DMS53 treated with DMSO at 0.1 percent for 48 hours (cell line): ENCODE results near the gene PGAM1.
"Not testable (repeated sequence)": the region's sequence is repeated elsewhere in the genome, so short reads cannot be mapped to it uniquely, and the experiment has no call there.

Source experiments
- DNase-seq: peaks from one replicate; lab custom pipeline; 2025; ENCODE audit not compliant: unreplicated experiment; lab: John Stamatoyannopoulos, UW

Gene PGAM1

GRCh38 chr10:97407211-97407951 is 18.6 kb upstream of the PGAM1 start:
- DNase-seq = peak; percentile 97

GRCh38 chr10:97407952-97408248 is 18.1 kb upstream of the PGAM1 start:
- DNase-seq = no peak

GRCh38 chr10:97408496-97408992 is 17.4 kb upstream of the PGAM1 start:
- DNase-seq = no peak

GRCh38 chr10:97411406-97411805 is 14.6 kb upstream of the PGAM1 start:
- no peak for DNase-seq

GRCh38 chr10:97412891-97413304 is 13.1 kb upstream of the PGAM1 start:
- DNase-seq = no peak

- DNase-seq = no peak
Observed at GRCh38 chr10:97416565-97416964, 9.4 kb upstream of the PGAM1 start.

- not testable (repeated sequence) for DNase-seq
Observed at GRCh38 chr10:97423757-97424098, 2.3 kb upstream of the PGAM1 start.

- DNase-seq = no peak
Observed at GRCh38 chr10:97426776-97427570, 982 bp downstream of the PGAM1 start.

GRCh38 chr10:97427571-97428179 is 1.7 kb downstream of the PGAM1 start:
- peak; percentile 18 for DNase-seq

- DNase-seq = no peak
Observed at GRCh38 chr10:97428572-97428981, 2.6 kb downstream of the PGAM1 start.

- no peak for DNase-seq
Observed at GRCh38 chr10:97434055-97434454, 8.1 kb downstream of the PGAM1 start.

GRCh38 chr10:97434557-97434956 is 8.6 kb downstream of the PGAM1 start:
- DNase-seq = no peak

GRCh38 chr10:97435211-97435610 is 9.2 kb downstream of the PGAM1 start:
- DNase-seq = no peak

- no peak for DNase-seq
Observed at GRCh38 chr10:97442277-97442676, 16.3 kb downstream of the PGAM1 start.

- no peak for DNase-seq
Observed at GRCh38 chr10:97444212-97444611, 18.2 kb downstream of the PGAM1 start.

GRCh38 chr10:97445357-97445721 is 19.3 kb downstream of the PGAM1 start:
- no peak for DNase-seq

GRCh38 chr10:97445722-97446639 is 20.0 kb downstream of the PGAM1 start, which contains the start of the genes EXOSC1 and ZDHHC16:
Gene EXOSC1 (minus strand): TSS chr10:97446006. CDS start chr10:97445985, 21 bp downstream.
Gene ZDHHC16 (plus strand): TSS chr10:97446175. CDS start chr10:97451676, 5,501 bp downstream.
- DNase-seq = peak; percentile 100

- DNase-seq = no peak
Observed at GRCh38 chr10:97450828-97451227, 24.8 kb downstream of the PGAM1 start.

- DNase-seq = no peak
Observed at GRCh38 chr10:97451605-97452004, 25.6 kb downstream of the PGAM1 start.

GRCh38 chr10:97452352-97452751 is 26.4 kb downstream of the PGAM1 start:
- DNase-seq = no peak
